Amniotic epithelial cell (primary cell): Measurements from ENCODE around the gene ADAMTS14.

Source experiments
- DNase-seq: peaks from one replicate; pipeline ENCODE4 v3.0.0-alpha.2; 2010; ENCODE audit warnings: low read depth

ADAMTS14 gene

DNA sequence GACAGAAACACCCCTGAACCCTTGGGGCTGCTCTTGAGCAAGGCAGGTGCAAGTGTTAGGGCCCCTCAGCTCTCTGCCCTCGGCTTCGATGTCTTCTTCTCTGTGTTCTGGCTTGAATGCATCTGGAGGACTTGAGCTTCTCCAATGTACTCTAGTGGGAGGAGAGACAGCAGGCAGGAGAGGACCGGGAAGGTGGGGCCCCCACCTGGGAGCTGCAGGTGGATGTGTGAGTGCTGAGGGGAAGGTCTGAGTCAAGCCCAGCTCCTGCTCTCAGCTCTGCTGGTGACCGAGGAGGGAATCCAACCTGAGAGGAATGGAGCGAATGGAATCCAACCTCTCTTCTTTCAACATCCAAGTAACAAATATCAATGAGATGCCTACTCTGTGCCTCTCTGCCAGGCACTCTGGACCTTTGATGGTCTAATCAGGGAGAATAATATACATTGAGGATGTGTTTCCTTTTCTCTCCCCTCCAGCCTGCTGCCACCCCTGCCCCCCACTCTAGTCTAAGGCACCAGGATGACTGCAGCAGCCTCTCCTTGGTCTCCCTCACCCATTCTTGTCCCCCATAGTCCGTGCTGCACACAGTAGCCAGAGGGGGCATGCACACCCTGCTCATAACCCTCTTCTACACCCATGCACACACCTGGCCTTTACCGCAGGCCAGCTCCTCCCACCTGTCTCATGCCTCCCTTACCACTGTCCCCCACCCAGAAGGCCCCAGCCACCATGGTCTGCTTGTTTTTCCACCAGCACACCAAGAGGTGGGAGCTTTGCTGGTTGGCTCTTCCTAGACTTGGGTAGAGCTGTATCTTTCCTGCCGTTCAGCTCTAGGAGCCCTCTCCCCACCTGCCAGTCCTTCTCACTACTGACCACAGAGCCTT, 99.2 kb downstream of the ADAMTS14 start:
- DNase-seq: no peak

- no peak for DNase-seq
Measured at GRCh38 chr10:70772627-70773026, 100.3 kb downstream of the ADAMTS14 start.

DNA sequence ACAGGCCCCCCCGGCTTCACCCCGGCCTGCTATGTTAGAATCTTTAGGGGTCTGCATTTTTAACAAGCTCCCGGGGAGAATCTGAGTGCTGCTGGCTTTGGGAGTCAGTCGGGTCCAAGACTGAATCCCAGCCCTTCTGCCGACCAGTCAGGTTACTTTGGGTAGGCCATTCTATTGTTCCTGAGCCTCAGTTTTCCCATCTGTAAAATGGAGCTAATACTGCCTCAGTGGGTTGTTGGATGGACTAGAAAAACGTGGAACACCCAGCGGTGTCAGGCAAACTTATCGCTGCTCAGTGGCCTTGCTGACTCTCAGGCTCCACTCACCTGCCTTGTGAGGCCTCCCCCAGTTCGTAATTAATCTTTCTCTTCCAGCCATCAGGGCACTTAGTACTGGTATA, 101.2 kb downstream of the ADAMTS14 start:
- DNase-seq: no peak

GRCh38 chr10:70773965-70774809, 101.9 kb downstream of the ADAMTS14 start:
- DNase-seq: no peak

- DNase-seq: no peak
Measured at GRCh38 chr10:70774810-70775678, 102.7 kb downstream of the ADAMTS14 start.

GRCh38 chr10:70775679-70776454, 103.6 kb downstream of the ADAMTS14 start:
- DNase-seq: no peak

DNA sequence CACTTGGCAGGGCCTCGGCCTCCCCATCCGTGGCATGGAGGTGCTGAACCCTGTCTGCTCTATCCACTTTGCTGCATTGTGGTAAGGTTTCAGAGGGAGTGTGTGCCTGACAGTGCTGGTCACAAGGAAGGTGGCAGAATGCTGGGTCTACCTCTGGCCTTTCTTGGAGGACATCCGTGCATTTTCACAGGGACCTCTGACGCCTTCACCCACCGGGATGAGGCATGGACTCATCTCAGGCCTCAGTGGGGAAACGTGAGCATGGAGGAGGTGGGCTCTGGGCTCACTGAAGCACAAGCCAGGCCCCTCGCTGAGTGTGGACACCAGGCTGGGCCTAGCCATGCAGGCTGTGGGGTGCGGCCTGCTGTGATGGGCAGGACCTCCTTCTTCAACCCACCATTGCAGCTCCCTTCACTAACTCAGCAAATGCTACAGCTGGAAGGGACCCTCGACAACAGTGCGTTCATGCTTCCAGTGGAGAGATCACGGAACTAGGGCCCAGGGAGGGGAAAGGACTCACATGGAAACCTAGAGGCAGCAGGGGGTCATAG, 104.2 kb downstream of the ADAMTS14 start:
- no peak for DNase-seq

GRCh38 chr10:70777063-70777875, 105.0 kb downstream of the ADAMTS14 start:
- no peak for DNase-seq

DNA sequence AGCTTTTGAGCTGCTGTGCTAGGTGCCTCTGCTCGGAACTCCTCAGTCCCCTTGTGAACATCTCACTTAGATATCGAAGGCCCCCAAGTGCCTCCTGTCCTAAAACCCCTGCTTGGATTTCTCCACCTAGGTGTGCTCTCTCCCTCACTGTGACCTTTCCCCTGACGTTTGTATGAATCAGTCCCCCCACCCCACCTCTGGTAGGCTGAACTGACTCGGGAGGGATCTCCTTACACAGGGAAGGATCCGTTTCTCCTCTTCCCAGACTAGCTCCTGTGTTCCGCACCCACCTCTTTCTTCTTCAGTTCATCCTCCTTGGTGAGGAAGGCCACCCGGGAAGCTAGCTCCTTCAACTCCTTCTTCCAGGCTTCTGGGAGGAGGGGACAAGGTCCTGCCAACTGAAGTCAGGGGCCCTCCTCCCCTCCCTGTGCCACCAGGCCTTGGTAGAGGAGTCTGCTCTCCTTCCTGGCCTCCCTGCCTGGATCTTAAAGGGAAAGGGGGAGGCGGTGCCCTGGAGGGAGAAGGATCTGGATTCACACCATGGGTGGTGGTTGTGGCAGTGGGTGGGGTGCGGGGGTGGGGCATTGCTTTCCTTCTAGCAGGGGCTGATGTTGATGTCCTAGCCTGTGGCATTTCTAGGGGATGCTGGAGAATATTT, 106.1 kb downstream of the ADAMTS14 start:
- DNase-seq: no peak

GRCh38 chr10:70779088-70779487, 106.8 kb downstream of the ADAMTS14 start:
- DNase-seq: no peak

- DNase-seq: no peak
Measured at GRCh38 chr10:70779511-70780369, 107.4 kb downstream of the ADAMTS14 start.

DNA sequence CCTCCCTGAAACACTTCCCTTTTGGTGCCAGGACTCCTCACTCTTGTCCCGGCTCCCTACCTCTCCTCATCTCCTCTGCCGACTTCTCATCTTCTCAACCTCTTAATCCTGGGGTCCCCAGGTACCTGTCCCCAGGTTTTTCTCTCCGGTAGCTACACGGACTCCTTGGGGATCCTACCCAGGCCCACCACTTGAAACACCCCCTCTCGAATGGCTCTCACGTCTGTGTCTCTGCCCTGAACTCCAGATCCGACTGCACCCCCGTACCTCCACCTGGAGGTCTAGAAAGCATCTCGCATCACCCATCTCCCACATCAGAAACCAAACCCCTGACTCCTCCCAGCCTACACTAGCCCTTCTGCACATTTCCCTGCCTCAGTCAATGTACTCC, 108.1 kb downstream of the ADAMTS14 start:
- DNase-seq: no peak

DNA sequence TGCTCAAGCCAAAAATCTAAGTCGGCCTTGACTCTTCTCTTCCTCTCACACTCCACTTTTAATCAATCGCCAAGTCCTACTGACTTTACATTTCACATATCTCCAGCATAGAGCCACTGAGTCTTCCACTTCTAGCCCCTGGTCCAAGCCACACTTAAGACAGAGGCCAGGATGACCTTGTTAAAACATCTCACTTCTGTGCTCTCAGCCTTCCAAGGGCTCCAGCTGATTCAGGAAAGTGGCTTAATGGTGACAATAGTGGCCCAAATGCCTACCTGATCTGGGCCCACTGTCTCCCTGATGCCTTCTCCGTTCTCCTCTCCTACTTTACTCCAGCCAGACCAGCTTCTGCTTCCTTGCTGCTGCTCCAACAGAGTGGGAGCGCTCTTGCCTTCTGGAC, 108.5 kb downstream of the ADAMTS14 start:
- DNase-seq: no peak

DNA sequence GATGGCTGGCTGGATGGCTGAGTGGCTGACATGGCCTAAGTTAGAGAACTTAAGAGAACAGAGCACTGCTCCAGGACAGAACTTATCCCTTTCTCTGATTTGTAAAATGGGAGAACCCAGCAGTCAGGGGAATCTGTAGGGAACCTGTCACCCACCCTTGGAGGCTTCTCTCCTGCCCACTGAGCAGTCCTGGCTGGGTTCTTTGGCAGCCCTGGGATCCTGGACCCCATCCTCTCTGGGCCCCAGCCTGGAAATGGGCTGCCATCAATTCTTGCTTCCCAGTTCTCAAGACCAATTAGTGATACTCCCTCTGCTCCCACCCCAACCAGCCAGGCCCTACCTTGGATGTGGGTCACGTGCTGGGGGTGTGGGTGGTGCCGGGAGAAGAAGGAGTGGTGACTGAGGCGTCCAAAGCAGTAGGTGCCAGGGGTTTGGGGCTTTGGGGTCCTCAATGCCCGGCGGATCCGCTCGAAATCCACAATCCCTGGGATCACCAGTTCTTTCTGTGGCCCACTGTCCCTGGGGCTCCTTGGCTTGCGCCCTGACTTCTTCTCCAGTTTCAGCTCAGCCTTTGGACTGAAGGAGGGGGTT, 109.2 kb downstream of the ADAMTS14 start:
- DNase-seq: no peak

- peak; percentile 6 for DNase-seq
Measured at GRCh38 chr10:70782086-70782745, 109.9 kb downstream of the ADAMTS14 start.

GRCh38 chr10:70782746-70783680, 110.7 kb downstream of the ADAMTS14 start:
- DNase-seq: no peak

- DNase-seq: no peak
Measured at GRCh38 chr10:70784016-70784415, 111.7 kb downstream of the ADAMTS14 start.
